ENCODE results near the gene JAM3. TPM values are rescaled to one million over a fixed set of nuclear protein-coding genes. Genes with fewer than 3 reads are reported as not detected.

The JAM3 gene
- total RNA-seq, 1 experiment from 2014 or later = 1.6 TPM

GRCh38 chr11:134050541-134051383, 18.1 kb upstream of the JAM3 start:
- Mint-ChIP-seq H3K9me3 (ENCODE audit: unreplicated experiment) (no peaks in the 10 kb centered on the region), H3K36me3 (ENCODE audit: insufficient read depth, unreplicated experiment) (no peaks in the 10 kb centered on the region), H3K4me3 (ENCODE audit: unreplicated experiment) (no peak overlapping the region), H3K27ac (ENCODE audit: low read depth, unreplicated experiment) (no peak overlapping the region), H3K27me3 (ENCODE audit: insufficient read depth, unreplicated experiment) (no peaks in the 10 kb centered on the region), H3K4me1 (ENCODE audit: insufficient read depth, unreplicated experiment) (peaks cover 21% of the 10 kb centered on the region)
- ChIA-PET POLR2A (interaction anchor here (0.6 to 1.6 kb wide), 10 partner anchors 10 to 122 kb away, joined by 3 to 7 read pairs (median 4); partner anchors contain the start of gene IGSF9B), CTCF (interaction anchor here (0.6 to 10.6 kb wide), 72 partner anchors 10 to 1760 kb away, joined by 3 to 168 read pairs (median 4); partner anchors contain the start of genes ACAD8 and THYN1)
- no TSS peak for BruUV-seq (replicated peaks)
- peak; percentile 92 for TF ChIP-seq CTCF (IDR thresholded peaks at IDR 0.05; ENCODE audit: unreplicated experiment)
- peak; percentile 68 for DNase-seq (ENCODE audit: unreplicated experiment)
- intact Hi-C loops (cut with micrococcal nuclease) = loop anchor here (1.0 kb wide), 2 partner anchors 48 to 89 kb away; no protein-coding TSS in a partner anchor

GRCh38 chr11:134052395-134052987, 16.4 kb upstream of the JAM3 start:
- no peaks in the 10 kb centered on the region for H3K36me3 Mint-ChIP-seq (ENCODE audit: insufficient read depth, unreplicated experiment)
- no peak for DNase-seq (ENCODE audit: unreplicated experiment)
- intact Hi-C loops (cut with micrococcal nuclease) = no loop called here
- no peaks in the 10 kb centered on the region for H3K27me3 Mint-ChIP-seq (ENCODE audit: insufficient read depth, unreplicated experiment)
- peaks cover 8% of the 10 kb centered on the region for H3K4me1 Mint-ChIP-seq (ENCODE audit: insufficient read depth, unreplicated experiment)
- H3K4me3 Mint-ChIP-seq (ENCODE audit: unreplicated experiment) = no peak overlapping the region
- ChIA-PET POLR2A (interaction anchor here (0.7 kb wide), 1 partner anchor 11 kb away, joined by 3 read pairs; no protein-coding TSS in a partner anchor), CTCF (interaction anchor here (0.8 to 10.6 kb wide), 6 partner anchors 13 to 125 kb away, joined by 3 to 168 read pairs (median 24); no protein-coding TSS in a partner anchor)
- BruUV-seq (replicated peaks) = no TSS peak
- H3K27ac Mint-ChIP-seq (ENCODE audit: low read depth, unreplicated experiment) = no peak overlapping the region
- no peaks in the 10 kb centered on the region for H3K9me3 Mint-ChIP-seq (ENCODE audit: unreplicated experiment)
- TF ChIP-seq CTCF (IDR thresholded peaks at IDR 0.05; ENCODE audit: unreplicated experiment) = no peak

- DNase-seq (ENCODE audit: unreplicated experiment) = no peak
- CTCF ChIA-PET = interaction anchor here (1.1 to 10.6 kb wide), 4 partner anchors 66 to 126 kb away, joined by 3 to 168 read pairs (median 4); no protein-coding TSS in a partner anchor
- Mint-ChIP-seq H3K4me1 (ENCODE audit: insufficient read depth, unreplicated experiment) (no peaks in the 10 kb centered on the region), H3K27ac (ENCODE audit: low read depth, unreplicated experiment) (no peak overlapping the region), H3K36me3 (ENCODE audit: insufficient read depth, unreplicated experiment) (no peaks in the 10 kb centered on the region), H3K27me3 (ENCODE audit: insufficient read depth, unreplicated experiment) (peaks cover 7% of the 10 kb centered on the region), H3K9me3 (ENCODE audit: unreplicated experiment) (peaks cover 5% of the 10 kb centered on the region), H3K4me3 (ENCODE audit: unreplicated experiment) (no peak overlapping the region)
- POLR2A ChIA-PET = interaction anchor here (0.6 kb wide), 1 partner anchor 12 kb away, joined by 3 read pairs; no protein-coding TSS in a partner anchor
- TF ChIP-seq CTCF (IDR thresholded peaks at IDR 0.05; ENCODE audit: unreplicated experiment) = no peak
- intact Hi-C loops (cut with micrococcal nuclease) = no loop called here
- BruUV-seq (replicated peaks) = no TSS peak
Measured at GRCh38 chr11:134052988-134053945, 15.6 kb upstream of the JAM3 start.

Data from MCF 10A (cell line).